GM12892 (cell line): ENCODE measurements around the gene C20orf204.
A peak's percentile ranks its signal among the peaks of the same experiment; 100 is the strongest.
"Not testable (repeated sequence)": the region's sequence is repeated elsewhere in the genome, so short reads cannot be mapped to it uniquely, and the experiment has no call there.

Experiments used
- DNase-seq: peaks from one replicate; pipeline ENCODE4 v3.0.0; 2011; ENCODE audit not compliant: insufficient read length
- FAIRE-seq: peaks from 2 replicates; lab custom pipeline; 2011; peaks lifted over from hg19 to GRCh38; lab: Jason Lieb, UNC
- POLR2A ChIP-seq: IDR thresholded peaks from 2 replicates; pipeline ENCODE4 v1.6.1; 2011; ENCODE audit warnings: low read depth, low read length, control low read depth
- POLR2AphosphoS5 ChIP-seq: IDR thresholded peaks from 2 replicates; pipeline ENCODE4 v1.6.1; 2011; ENCODE audit warnings: low read depth, low read length, control low read depth
- TAF1 ChIP-seq: IDR thresholded peaks from 2 replicates; pipeline ENCODE4 v1.6.1; 2011; ENCODE audit warnings: low read depth, mild to moderate bottlenecking, control low read depth, low read length, borderline replicate concordance

C20orf204 gene

DNA sequence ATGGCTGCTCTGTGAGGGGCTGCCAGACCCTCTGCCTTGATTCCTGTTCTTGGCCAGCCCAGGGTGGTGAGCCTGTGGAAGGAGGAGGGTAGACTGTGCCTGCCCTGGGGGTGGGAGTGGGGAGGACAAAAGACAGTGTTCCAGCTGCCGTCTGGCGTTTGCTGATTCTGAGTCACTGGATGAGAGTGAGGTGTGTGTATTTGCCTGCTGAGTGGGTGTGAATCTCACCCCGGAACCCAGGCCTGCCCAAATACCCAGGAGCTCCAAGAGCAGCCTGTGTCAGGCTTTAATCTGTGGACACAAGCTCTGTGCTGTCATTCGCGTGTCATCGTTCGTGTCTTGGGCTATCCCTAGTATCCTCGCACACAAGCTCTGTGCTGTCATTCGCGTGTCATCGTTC lies 50.8 kb downstream of the C20orf204 start:
- no peak for DNase-seq
- TF ChIP-seq POLR2A: no peak
- no peak for TF ChIP-seq TAF1
- no peak for TF ChIP-seq POLR2AphosphoS5

DNA sequence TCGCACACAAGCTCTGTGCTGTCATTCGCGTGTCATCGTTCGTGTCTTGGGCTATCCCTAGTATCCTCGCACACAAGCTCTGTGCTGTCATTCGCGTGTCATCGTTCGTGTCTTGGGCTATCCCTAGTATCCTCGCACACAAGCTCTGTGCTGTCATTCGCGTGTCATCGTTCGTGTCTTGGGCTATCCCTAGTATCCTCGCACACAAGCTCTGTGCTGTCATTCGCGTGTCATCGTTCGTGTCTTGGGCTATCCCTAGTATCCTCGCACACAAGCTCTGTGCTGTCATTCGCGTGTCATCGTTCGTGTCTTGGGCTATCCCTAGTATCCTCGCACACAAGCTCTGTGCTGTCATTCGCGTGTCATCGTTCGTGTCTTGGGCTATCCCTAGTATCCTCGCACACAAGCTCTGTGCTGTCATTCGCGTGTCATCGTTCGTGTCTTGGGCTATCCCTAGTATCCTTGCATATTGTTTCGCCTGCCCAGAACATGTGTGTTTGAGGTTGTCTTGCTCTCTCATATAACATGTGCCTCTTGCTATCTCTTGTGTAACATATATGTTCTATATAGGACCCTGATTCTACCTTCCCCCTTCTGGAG lies 51.3 kb downstream of the C20orf204 start:
- FAIRE-seq, DNase-seq: not testable (repeated sequence)

More for the DNA sequence above, 50.8 kb downstream of the C20orf204 start:
- no peak for FAIRE-seq

DNA sequence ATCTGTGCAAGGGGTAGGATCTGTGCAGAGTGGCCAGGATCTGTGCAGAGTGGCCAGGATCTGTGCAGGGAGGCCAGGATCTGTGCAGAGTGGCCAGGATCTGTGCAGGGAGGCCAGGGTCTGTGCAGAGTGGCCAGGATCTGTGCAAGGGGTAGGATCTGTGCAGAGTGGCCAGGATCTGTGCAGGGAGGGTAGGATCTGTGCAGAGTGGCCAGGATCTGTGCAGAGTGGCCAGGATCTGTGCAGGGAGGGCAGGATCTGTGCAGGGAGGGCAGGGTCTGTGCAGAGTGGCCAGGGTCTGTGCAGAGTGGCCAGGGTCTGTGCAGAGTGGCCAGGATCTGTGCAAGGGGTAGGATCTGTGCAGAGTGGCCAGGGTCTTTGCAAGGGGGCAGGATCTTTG lies 52.6 kb downstream of the C20orf204 start:
- peak; percentile 83 for FAIRE-seq
- not testable (repeated sequence) for DNase-seq
